ENCODE measurements around the gene GRIN2B.

Gene GRIN2B

GRCh38 chr12:13980538-13981295 lies 685 bp downstream of the GRIN2B start:
- H3K9me3 ChIP-seq, result peaks cover 14% of the 10 kb centered on the region; the same call in 1 of the 2 replicates
- no peaks in the 10 kb centered on the region for H4K20me1 ChIP-seq
- no peaks in the 10 kb centered on the region for H3K36me3 ChIP-seq
- no peak for TF ChIP-seq Cebpa-rat (IDR thresholded peaks at IDR 0.05)
- H3K4me2 ChIP-seq, result peak overlapping the region; percentile 54
- H3K4me3 ChIP-seq, result peak overlapping the region; percentile 38; the same call in 1 of the 2 replicates
- H3K4me1 ChIP-seq, result peaks cover 13% of the 10 kb centered on the region
- H3K27me3 ChIP-seq, result peaks cover 38% of the 10 kb centered on the region
- H3K27ac ChIP-seq, result no peak overlapping the region
- no peak overlapping the region for H3K9ac ChIP-seq

- H3K4me3 ChIP-seq, result no peak overlapping the region
- peaks cover 14% of the 10 kb centered on the region for H3K4me1 ChIP-seq
- H3K36me3 ChIP-seq, result no peaks in the 10 kb centered on the region
- H3K4me2 ChIP-seq, result no peak overlapping the region
- no peaks in the 10 kb centered on the region for H4K20me1 ChIP-seq
- peaks cover 14% of the 10 kb centered on the region; the same call in 1 of the 2 replicates for H3K9me3 ChIP-seq
- no peak overlapping the region for H3K9ac ChIP-seq
- no peak overlapping the region for H3K27ac ChIP-seq
- TF ChIP-seq Cebpa-rat (IDR thresholded peaks at IDR 0.05), result no peak
- H3K27me3 ChIP-seq, result peaks cover 38% of the 10 kb centered on the region
Observed at GRCh38 chr12:13979772-13980378, 1.5 kb downstream of the GRIN2B start.

- Histone ChIP-seq H3K9ac (no peak overlapping the region), H3K4me3 (no peak overlapping the region), H3K4me1 (peaks cover 14% of the 10 kb centered on the region), H4K20me1 (no peaks in the 10 kb centered on the region), H3K36me3 (no peaks in the 10 kb centered on the region), H3K27me3 (peaks cover 38% of the 10 kb centered on the region), H3K9me3 (peaks cover 14% of the 10 kb centered on the region; the same call in 1 of the 2 replicates), H3K4me2 (no peak overlapping the region), H3K27ac (no peak overlapping the region)
- TF ChIP-seq Cebpa-rat (IDR thresholded peaks at IDR 0.05), result no peak
Observed at GRCh38 chr12:13978876-13979275, 2.5 kb downstream of the GRIN2B start.

DNA sequence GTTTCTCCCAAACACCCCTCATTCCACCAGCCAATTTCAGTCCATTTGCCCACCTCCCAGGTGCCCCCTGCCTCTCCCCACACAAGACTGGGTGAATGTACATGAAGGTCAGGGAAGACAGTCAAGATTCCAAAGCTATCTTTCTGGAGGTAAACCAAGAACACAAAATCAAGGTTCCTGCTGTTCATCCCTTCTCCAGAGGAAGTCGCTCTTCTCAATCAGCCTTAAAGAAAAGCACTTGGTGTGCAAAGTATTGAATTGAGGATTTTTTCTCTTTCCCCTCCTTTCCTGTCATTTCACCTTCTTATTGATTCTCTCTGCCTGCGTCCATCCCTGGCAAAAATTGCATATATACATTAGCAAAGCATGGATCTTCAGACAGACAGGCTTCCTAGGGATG lies 4.5 kb downstream of the GRIN2B start:
- peaks cover 14% of the 10 kb centered on the region for H3K4me1 ChIP-seq
- H3K4me3 ChIP-seq, result no peak overlapping the region
- H3K4me2 ChIP-seq, result no peak overlapping the region
- H3K9ac ChIP-seq, result no peak overlapping the region
- no peaks in the 10 kb centered on the region for H3K36me3 ChIP-seq
- H3K9me3 ChIP-seq, result peaks cover 14% of the 10 kb centered on the region; the same call in 1 of the 2 replicates
- peaks cover 31% of the 10 kb centered on the region for H3K27me3 ChIP-seq
- TF ChIP-seq Cebpa-rat (IDR thresholded peaks at IDR 0.05), result no peak
- no peaks in the 10 kb centered on the region for H4K20me1 ChIP-seq
- H3K27ac ChIP-seq, result no peak overlapping the region

DNA sequence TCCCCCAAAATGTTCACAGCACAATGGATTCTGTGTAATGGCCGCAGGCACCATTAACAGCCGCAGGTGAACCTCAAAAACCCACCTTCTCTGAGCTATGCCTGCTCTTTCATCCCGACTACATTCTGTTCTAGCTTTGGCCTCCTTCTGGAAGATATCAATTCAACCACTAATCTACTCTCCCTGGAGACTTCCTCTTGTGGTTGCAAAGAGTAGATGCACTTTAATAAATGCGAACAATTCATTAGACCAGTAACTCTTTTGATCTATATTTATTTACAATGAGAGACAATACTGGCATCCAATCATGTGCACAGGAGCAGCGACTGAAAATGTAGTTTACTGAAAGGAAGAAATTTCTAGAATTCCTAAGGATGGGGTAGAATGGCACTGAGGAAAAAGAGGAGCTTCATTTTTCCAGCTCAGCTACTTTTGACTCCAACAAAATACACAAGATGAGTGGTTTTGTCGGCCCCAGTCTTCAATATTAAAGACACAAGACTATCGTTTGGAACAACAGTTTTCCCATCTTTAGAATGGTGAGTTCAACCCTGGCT lies 5.3 kb downstream of the GRIN2B start:
- Histone ChIP-seq H3K9me3 (peaks cover 11% of the 10 kb centered on the region; the same call in 1 of the 2 replicates), H3K4me3 (no peak overlapping the region), H3K4me2 (peak overlapping the region; percentile 41), H3K36me3 (no peaks in the 10 kb centered on the region), H3K27ac (no peak overlapping the region), H3K27me3 (peaks cover 24% of the 10 kb centered on the region), H3K9ac (no peak overlapping the region), H4K20me1 (no peaks in the 10 kb centered on the region), H3K4me1 (peaks cover 11% of the 10 kb centered on the region)
- no peak for TF ChIP-seq Cebpa-rat (IDR thresholded peaks at IDR 0.05)

DNA sequence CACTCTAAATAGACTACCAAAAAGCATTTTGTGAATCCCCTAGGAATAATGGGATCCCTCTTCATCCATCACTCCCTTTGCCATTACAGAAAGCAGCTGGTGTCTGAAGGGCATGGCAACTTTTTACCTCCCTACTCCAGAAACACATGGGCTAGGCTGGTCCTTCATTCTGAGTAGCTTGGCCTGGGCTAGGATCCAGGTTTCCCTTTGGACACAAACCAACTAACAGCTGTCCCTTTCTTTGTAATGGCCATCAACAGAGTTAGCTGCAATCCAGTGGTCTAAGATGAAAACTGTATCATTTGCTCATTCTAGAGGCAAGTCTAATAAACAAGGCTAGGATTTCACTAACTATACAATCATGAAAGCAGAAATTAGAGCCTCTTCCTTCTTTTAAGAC lies 7.4 kb downstream of the GRIN2B start:
- H3K4me2 ChIP-seq, result no peak overlapping the region
- H3K4me3 ChIP-seq, result no peak overlapping the region
- H3K9me3 ChIP-seq, result no peaks in the 10 kb centered on the region
- H3K27me3 ChIP-seq, result peaks cover 3% of the 10 kb centered on the region; the same call in 1 of the 2 replicates
- H3K9ac ChIP-seq, result no peak overlapping the region
- H3K27ac ChIP-seq, result no peak overlapping the region
- H3K36me3 ChIP-seq, result no peaks in the 10 kb centered on the region
- peaks cover 6% of the 10 kb centered on the region for H3K4me1 ChIP-seq
- no peaks in the 10 kb centered on the region for H4K20me1 ChIP-seq
- no peak for TF ChIP-seq Cebpa-rat (IDR thresholded peaks at IDR 0.05)

DNA sequence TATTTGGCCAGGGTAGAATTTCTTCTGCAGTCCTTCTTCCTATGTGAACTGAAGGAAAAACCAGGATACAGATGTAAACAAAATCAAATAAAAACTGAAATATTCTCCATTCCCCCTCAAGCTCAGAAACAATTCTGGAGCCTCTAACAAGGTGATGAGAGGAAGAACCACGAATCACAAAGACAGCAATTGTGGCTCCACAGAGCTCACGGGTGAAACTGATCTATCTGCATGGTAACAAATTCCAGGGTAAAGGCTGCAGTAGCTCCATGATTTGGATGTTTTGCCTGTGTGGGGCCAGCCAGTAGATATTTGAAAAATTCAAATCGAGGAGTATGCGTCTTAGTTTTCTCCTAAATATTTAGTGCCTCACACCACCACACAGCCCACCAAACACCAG lies 10.6 kb downstream of the GRIN2B start:
- no peak overlapping the region for H3K4me3 ChIP-seq
- H3K4me2 ChIP-seq, result no peak overlapping the region
- H3K4me1 ChIP-seq, result peaks cover 2% of the 10 kb centered on the region
- no peaks in the 10 kb centered on the region for H3K27me3 ChIP-seq
- H3K9ac ChIP-seq, result no peak overlapping the region
- no peaks in the 10 kb centered on the region for H3K36me3 ChIP-seq
- H3K27ac ChIP-seq, result no peak overlapping the region
- no peak for TF ChIP-seq Cebpa-rat (IDR thresholded peaks at IDR 0.05)
- H4K20me1 ChIP-seq, result no peaks in the 10 kb centered on the region
- no peaks in the 10 kb centered on the region for H3K9me3 ChIP-seq

DNA sequence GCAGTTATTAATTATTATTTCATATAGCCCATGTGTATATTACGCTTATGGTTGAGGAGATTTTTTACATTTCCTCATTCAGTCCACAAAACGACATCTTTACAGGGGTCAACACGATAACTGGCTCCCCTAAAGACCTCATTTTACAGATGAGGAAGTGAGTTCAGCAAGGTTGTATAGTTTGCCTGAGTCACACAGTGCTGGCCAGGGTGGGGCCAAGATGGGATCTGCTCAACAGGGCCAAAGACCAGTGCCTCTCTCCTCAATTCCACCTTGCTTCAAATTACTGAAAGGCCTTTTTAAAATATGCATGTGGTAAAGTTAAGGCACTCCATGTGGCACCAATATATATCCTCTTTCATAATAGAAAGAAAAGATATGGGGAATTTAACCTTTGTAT lies 13.1 kb downstream of the GRIN2B start:
- H3K9me3 ChIP-seq, result no peaks in the 10 kb centered on the region
- no peak overlapping the region for H3K4me2 ChIP-seq
- TF ChIP-seq Cebpa-rat (IDR thresholded peaks at IDR 0.05), result no peak
- no peaks in the 10 kb centered on the region for H3K4me1 ChIP-seq
- no peak overlapping the region for H3K9ac ChIP-seq
- no peaks in the 10 kb centered on the region for H4K20me1 ChIP-seq
- H3K4me3 ChIP-seq, result no peak overlapping the region
- H3K27me3 ChIP-seq, result no peaks in the 10 kb centered on the region
- H3K36me3 ChIP-seq, result no peaks in the 10 kb centered on the region
- no peak overlapping the region for H3K27ac ChIP-seq

GRCh38 chr12:13964666-13965065 lies 16.7 kb downstream of the GRIN2B start:
- no peaks in the 10 kb centered on the region for H3K36me3 ChIP-seq
- H3K4me1 ChIP-seq, result peaks cover 13% of the 10 kb centered on the region
- no peaks in the 10 kb centered on the region for H3K9me3 ChIP-seq
- H3K4me3 ChIP-seq, result no peak overlapping the region
- H3K27me3 ChIP-seq, result no peaks in the 10 kb centered on the region
- H4K20me1 ChIP-seq, result no peaks in the 10 kb centered on the region
- H3K9ac ChIP-seq, result no peak overlapping the region
- TF ChIP-seq Cebpa-rat (IDR thresholded peaks at IDR 0.05), result no peak
- H3K4me2 ChIP-seq, result no peak overlapping the region
- no peak overlapping the region for H3K27ac ChIP-seq

GRCh38 chr12:13962699-13963098 lies 18.7 kb downstream of the GRIN2B start:
- H3K9ac ChIP-seq, result no peak overlapping the region
- H3K4me3 ChIP-seq, result no peak overlapping the region
- H3K27ac ChIP-seq, result no peak overlapping the region
- H3K9me3 ChIP-seq, result peaks cover 4% of the 10 kb centered on the region; the same call in 1 of the 2 replicates
- no peak overlapping the region for H3K4me2 ChIP-seq
- no peak for TF ChIP-seq Cebpa-rat (IDR thresholded peaks at IDR 0.05)
- no peaks in the 10 kb centered on the region for H4K20me1 ChIP-seq
- peaks cover 25% of the 10 kb centered on the region for H3K4me1 ChIP-seq
- H3K27me3 ChIP-seq, result no peaks in the 10 kb centered on the region
- H3K36me3 ChIP-seq, result no peaks in the 10 kb centered on the region

All from BLaER1 (cell line).